ENCODE data around the gene MXD4. TPM values are rescaled to one million over a fixed set of nuclear protein-coding genes. Genes with fewer than 3 reads are reported as not detected.

The MXD4 gene
- total RNA-seq, 1 experiment from 2014 or later: 5.8 TPM

GRCh38 chr4:2262145-2262943, 435 bp upstream of the MXD4 start:
- DNase-seq (ENCODE audit: low read depth): peak; percentile 100

- DNase-seq (ENCODE audit: low read depth): peak; percentile 64
Measured at GRCh38 chr4:2261110-2261852, 628 bp downstream of the MXD4 start.

- DNase-seq (ENCODE audit: low read depth): no peak
Measured at GRCh38 chr4:2260344-2261109, 1.4 kb downstream of the MXD4 start.

GRCh38 chr4:2259541-2260343, 2.2 kb downstream of the MXD4 start:
- no peak for DNase-seq (ENCODE audit: low read depth)

- peak; percentile 2 for DNase-seq (ENCODE audit: low read depth)
Measured at GRCh38 chr4:2259036-2259540, 2.8 kb downstream of the MXD4 start.

- DNase-seq (ENCODE audit: low read depth): peak; percentile 1
Measured at GRCh38 chr4:2258091-2259035, 3.5 kb downstream of the MXD4 start.

GRCh38 chr4:2257361-2258081, 4.4 kb downstream of the MXD4 start:
- peak; percentile 1 for DNase-seq (ENCODE audit: low read depth)

- peak; percentile 3 for DNase-seq (ENCODE audit: low read depth)
Measured at GRCh38 chr4:2256781-2257191, 5.1 kb downstream of the MXD4 start.

GRCh38 chr4:2256156-2256731, 5.7 kb downstream of the MXD4 start:
- DNase-seq (ENCODE audit: low read depth): peak; percentile 2

GRCh38 chr4:2255501-2256155, 6.3 kb downstream of the MXD4 start:
- DNase-seq (ENCODE audit: low read depth): peak; percentile 39

GRCh38 chr4:2254665-2255500, 7.0 kb downstream of the MXD4 start:
- DNase-seq (ENCODE audit: low read depth): peak; percentile 1

GRCh38 chr4:2253160-2254084, 8.5 kb downstream of the MXD4 start:
- DNase-seq (ENCODE audit: low read depth): no peak

- DNase-seq (ENCODE audit: low read depth): no peak
Measured at GRCh38 chr4:2252530-2253091, 9.3 kb downstream of the MXD4 start.

GRCh38 chr4:2251795-2252529, 9.9 kb downstream of the MXD4 start:
- peak; percentile 0 for DNase-seq (ENCODE audit: low read depth)

- DNase-seq (ENCODE audit: low read depth): peak; percentile 3
Measured at GRCh38 chr4:2251073-2251794, 10.7 kb downstream of the MXD4 start.
